ENCODE measurements around the gene ARL6IP6.

DNA sequence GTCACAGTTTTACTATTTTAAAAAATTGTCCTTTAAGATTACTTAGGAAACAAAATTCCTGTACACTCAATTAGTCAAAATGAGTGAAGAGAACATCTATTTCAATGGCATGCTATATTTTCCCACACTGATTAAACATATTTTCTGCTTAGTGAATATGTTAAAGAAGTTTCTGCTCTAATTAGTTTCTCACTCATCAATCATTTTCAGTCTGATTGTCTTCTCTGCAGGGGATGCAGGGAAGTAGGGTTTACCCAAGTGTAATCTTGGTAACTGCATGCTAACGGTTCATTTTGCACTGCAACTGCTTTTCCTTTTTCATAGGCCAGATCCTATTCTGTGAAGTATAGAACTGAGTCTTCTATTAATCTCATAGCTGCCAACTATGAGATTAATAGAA is 78.5 kb downstream of the ARL6IP6 start:
- TF ChIP-seq, protein P1, sequence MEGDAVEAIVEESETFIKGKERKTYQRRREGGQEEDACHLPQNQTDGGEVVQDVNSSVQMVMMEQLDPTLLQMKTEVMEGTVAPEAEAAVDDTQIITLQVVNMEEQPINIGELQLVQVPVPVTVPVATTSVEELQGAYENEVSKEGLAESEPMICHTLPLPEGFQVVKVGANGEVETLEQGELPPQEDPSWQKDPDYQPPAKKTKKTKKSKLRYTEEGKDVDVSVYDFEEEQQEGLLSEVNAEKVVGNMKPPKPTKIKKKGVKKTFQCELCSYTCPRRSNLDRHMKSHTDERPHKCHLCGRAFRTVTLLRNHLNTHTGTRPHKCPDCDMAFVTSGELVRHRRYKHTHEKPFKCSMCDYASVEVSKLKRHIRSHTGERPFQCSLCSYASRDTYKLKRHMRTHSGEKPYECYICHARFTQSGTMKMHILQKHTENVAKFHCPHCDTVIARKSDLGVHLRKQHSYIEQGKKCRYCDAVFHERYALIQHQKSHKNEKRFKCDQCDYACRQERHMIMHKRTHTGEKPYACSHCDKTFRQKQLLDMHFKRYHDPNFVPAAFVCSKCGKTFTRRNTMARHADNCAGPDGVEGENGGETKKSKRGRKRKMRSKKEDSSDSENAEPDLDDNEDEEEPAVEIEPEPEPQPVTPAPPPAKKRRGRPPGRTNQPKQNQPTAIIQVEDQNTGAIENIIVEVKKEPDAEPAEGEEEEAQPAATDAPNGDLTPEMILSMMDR (IDR thresholded peaks at IDR 0.05): no peak
- no peak for TF ChIP-seq POLR2A (IDR thresholded peaks at IDR 0.05)
